Chondrocyte (in vitro differentiated cells): ENCODE data around the gene SUPT4H1. TPM values are rescaled to one million over a fixed set of nuclear protein-coding genes. Genes with fewer than 3 reads are reported as not detected.
A peak's percentile ranks its signal among the peaks of the same experiment; 100 is the strongest.
"Not testable (repeated sequence)": the region's sequence is repeated elsewhere in the genome, so short reads cannot be mapped to it uniquely, and the experiment has no call there.

Experiments used
- DNase-seq: peaks from one replicate; pipeline ENCODE4 v3.0.0; 2021; ENCODE audit warnings: mixed read lengths, low spot score
- H3K27ac Mint-ChIP-seq: one replicate; pipeline ENCODE4 v1.8.0; 2021; ENCODE audit warnings: mild to moderate bottlenecking, moderate library complexity, mixed read lengths; ENCODE audit not compliant: unreplicated experiment
- H3K27me3 Mint-ChIP-seq: 2 replicates; pipeline ENCODE4 v1.8.0; 2021; ENCODE audit warnings: low read depth, mixed read lengths
- H3K36me3 Mint-ChIP-seq: 2 replicates; pipeline ENCODE4 v1.8.0; 2021; ENCODE audit warnings: low read depth, mixed read lengths
- H3K4me1 Mint-ChIP-seq: 2 replicates; pipeline ENCODE4 v1.8.0; 2021; ENCODE audit warnings: low read depth, mild to moderate bottlenecking, mixed read lengths
- H3K4me3 Mint-ChIP-seq: one replicate; pipeline ENCODE4 v1.8.0; 2021; ENCODE audit warnings: mild to moderate bottlenecking, moderate library complexity, mixed read lengths; ENCODE audit not compliant: unreplicated experiment
- H3K9me3 Mint-ChIP-seq: 2 replicates; pipeline ENCODE4 v1.8.0; 2021; ENCODE audit warnings: low read depth, mixed read lengths
- total RNA-seq: library from RNA; stranded (reverse); gene quantifications from 3 replicates; pipeline ENCODE4 v1.2.1, GENCODE V29; 2021
- TF ChIP-seq, protein P1 (sequence below): fragments of 200-600 bp; sonication (generic); IDR thresholded peaks from 2 replicates; pipeline ENCODE4 v1.5.0; 2021; ENCODE audit warnings: antibody characterized with exemption, mild to moderate bottlenecking, moderate library complexity

SUPT4H1 gene
- total RNA-seq, 1 donor from 2014 or later = 57.4 TPM

DNA sequence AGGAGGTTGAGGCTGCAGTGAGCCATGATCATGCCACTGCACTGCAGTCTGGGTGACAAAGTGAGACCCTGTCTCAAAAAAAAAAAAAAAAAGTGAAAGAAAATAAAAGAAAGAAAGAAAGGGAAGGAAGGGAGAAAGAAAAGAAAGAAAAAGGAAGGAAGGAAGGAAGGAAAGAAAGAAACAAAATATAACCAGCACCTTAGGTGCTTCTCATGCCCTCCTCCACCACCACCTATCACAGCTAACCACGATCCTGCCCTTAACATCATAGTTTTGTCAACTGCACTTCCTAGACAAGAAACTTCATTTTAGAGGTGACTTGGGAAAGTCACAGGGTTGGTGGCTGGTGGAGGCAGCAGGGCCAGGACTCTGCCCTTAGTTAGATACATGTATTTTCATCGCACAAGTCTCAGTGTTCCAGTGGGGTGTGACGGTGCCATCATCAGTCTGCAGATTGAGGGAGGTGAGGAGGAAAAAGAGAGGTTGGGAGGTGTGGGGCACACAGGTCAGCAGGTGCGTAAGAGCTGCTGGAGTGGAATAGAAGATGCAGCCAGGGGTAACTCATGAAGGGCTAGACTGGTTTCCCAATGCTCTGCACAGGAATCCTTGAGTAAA is 10.0 kb downstream of the SUPT4H1 start:
- Mint-ChIP-seq H3K27me3 (no peaks in the 10 kb centered on the region), H3K9me3 (no peaks in the 10 kb centered on the region), H3K36me3 (peaks cover 21% of the 10 kb centered on the region), H3K4me1 (peaks cover 20% of the 10 kb centered on the region), H3K4me3 (no peak overlapping the region), H3K27ac (no peak overlapping the region)
- DNase-seq = no peak
- TF ChIP-seq, protein P1, sequence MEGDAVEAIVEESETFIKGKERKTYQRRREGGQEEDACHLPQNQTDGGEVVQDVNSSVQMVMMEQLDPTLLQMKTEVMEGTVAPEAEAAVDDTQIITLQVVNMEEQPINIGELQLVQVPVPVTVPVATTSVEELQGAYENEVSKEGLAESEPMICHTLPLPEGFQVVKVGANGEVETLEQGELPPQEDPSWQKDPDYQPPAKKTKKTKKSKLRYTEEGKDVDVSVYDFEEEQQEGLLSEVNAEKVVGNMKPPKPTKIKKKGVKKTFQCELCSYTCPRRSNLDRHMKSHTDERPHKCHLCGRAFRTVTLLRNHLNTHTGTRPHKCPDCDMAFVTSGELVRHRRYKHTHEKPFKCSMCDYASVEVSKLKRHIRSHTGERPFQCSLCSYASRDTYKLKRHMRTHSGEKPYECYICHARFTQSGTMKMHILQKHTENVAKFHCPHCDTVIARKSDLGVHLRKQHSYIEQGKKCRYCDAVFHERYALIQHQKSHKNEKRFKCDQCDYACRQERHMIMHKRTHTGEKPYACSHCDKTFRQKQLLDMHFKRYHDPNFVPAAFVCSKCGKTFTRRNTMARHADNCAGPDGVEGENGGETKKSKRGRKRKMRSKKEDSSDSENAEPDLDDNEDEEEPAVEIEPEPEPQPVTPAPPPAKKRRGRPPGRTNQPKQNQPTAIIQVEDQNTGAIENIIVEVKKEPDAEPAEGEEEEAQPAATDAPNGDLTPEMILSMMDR = no peak

DNA sequence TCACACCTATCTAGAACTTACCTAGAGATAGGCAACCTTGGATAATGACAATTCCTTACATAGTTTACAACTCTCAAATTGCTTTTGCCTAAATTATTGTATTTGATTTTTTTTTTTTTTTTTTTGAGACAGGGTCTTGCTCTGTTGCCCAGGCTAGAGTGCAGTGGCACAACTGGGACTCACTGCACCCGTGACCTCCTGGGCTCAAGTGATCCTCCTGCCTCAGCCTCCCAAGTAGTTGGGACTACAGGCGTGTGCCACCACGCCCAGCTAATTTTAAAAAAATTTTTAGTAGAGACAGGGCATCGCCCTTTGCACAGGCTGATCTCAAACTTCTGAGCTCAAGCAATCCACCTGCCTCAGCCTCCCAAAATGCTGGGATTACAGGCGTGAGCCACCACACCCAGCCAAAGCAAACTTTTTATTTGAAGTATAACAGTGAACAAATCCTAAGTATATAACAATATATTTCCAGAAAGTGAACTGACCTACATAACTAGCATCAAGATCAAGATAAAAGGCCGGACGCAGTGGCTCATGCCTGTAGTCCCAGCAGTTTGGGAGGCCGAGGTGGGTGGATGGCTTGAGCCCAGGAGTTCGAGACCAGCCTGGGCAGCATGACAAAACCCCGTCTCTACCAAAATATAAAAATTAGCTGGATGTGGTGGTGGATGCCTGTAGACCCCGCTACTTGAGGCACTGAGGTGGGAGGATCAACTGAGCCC is 10.7 kb downstream of the SUPT4H1 start:
- H3K4me3 Mint-ChIP-seq, H3K27me3 Mint-ChIP-seq, DNase-seq, H3K9me3 Mint-ChIP-seq, H3K27ac Mint-ChIP-seq: not testable (repeated sequence)
- H3K4me1 Mint-ChIP-seq = peaks cover 20% of the 10 kb centered on the region
- H3K36me3 Mint-ChIP-seq = peaks cover 14% of the 10 kb centered on the region

DNA sequence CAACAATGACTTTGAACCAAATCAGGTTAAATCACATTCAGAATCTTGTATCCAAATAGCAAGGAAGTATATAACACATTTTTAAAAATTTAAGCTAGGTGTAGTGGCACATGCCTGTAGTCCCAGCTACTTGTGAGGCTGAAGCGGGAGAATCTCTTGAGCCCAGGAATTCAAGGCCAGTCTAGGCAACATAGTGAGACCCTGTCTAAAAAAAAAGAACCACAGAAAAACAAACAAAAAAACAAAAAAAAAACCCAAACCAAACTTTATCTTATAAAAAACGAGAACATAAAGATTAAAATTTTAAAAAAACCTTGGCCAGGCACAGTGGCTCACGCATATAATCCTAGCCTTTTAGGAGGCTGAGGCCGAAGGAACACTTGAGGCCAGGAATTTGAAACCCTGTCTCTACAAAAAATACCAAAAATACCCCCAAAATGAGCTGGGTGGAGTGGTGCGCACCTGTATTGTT is 11.6 kb downstream of the SUPT4H1 start:
- peaks cover 20% of the 10 kb centered on the region for H3K4me1 Mint-ChIP-seq
- H3K27ac Mint-ChIP-seq = no peak overlapping the region
- H3K36me3 Mint-ChIP-seq = peaks cover 8% of the 10 kb centered on the region
- DNase-seq = no peak
- no peak overlapping the region for H3K4me3 Mint-ChIP-seq
- TF ChIP-seq, protein P1 = no peak
- no peaks in the 10 kb centered on the region for H3K9me3 Mint-ChIP-seq
- no peaks in the 10 kb centered on the region for H3K27me3 Mint-ChIP-seq

DNA sequence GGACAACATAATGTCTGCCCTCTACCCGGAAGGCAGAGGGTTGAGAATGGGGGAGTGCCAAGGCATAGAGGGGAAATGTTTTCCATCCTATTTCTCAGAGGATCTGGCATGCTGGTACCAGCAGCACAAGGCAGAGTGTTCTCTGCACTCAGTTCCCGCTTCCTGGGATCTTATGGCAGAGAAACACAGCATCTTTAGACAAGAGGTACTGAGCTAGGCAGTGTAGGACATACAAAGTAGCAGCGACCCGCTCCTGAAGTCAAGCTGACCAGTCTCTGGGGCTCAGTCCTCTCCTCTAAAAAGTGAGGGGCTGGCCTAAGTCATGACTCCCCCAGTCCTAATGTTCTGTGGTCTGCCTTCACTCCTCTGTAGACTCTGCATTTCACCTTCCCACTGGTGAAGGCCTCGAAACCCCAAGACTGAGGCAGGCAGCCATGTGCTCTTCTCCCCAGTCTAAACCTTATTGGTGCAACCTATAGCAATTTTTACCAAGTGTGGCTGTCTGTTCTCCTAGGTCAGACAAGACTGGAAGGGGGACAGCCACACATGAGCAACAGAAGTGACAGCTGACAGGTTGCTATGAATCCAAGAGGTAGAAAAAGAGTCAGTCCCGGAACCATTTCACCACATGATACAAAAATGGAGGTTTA is 12.1 kb downstream of the SUPT4H1 start:
- Mint-ChIP-seq H3K27ac (no peak overlapping the region), H3K27me3 (no peaks in the 10 kb centered on the region), H3K36me3 (peaks cover 2% of the 10 kb centered on the region), H3K4me3 (no peak overlapping the region), H3K9me3 (no peaks in the 10 kb centered on the region), H3K4me1 (peaks cover 20% of the 10 kb centered on the region)
- TF ChIP-seq, protein P1 = no peak
- DNase-seq = no peak

DNA sequence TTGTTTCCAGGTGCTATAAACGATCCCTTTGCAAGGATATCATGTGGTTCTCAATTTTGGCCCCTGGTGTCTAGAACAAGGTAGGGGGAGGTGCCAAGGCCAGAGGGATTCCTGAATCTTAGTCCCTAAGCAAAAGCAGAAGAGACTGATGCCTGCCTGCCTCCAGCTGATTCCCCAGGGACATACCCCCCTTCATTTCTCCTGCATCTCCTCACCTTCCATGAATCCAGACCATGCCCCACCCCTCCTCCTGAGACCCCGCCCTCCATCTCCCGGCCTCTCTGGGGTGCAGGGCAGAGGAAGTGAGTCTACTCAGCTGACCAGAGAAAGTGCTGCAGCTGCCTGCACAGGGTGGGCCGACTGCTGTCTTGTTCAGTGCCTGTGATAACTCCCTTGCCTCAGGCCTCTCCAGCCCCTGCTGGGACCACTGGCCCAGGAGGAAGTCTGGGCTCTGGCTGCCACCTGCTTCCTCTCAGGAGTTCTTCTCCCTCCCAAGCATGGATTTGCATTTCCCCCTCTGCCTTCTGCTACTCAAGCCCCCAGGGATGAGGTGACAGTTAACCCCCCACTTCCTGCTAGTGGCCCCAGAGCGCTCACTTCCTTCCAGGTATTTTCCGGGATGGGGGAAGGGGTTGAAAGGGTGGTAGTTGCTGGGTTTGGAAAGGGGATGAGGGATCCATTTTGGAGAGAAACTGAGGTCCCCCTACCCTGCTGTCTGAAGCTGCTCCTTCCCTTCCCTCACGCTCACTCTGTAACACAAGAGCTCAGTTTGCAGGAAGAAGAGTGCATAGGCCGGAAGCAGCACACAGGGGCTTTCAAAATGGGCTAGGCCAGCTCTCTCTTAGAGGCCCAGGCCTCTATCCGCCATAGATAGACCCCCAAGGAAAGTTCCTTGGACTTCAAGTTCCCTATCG is 12.9 kb downstream of the SUPT4H1 start:
- Mint-ChIP-seq H3K27ac (no peak overlapping the region), H3K9me3 (no peaks in the 10 kb centered on the region)

More for the DNA sequence above, 12.9 kb downstream of the SUPT4H1 start:
- Mint-ChIP-seq H3K27me3 (no peaks in the 10 kb centered on the region), H3K4me1 (peaks cover 20% of the 10 kb centered on the region), H3K4me3 (peak overlapping the region; percentile 19), H3K36me3 (no peaks in the 10 kb centered on the region)
- TF ChIP-seq, protein P1 = no peak
- peak; percentile 75 for DNase-seq
